PC-9 (cell line): ENCODE measurements around the gene IL12RB1. TPM values are rescaled to one million over a fixed set of nuclear protein-coding genes. Genes with fewer than 3 reads are reported as not detected.

Experiments
- BruUV-seq: library from RNA; stranded (reverse); fragments of 400-500 nt; replicated peaks from 2 replicates; lab custom pipeline; 2021; lab: Mats Ljungman, UMichigan
- CTCF ChIA-PET: fragments of 300-600 bp; sonication (Branson Sonifier 250); formaldehyde crosslinking; loops from one replicate; lab custom pipeline; 2022; ENCODE audit warnings: antibody characterized with exemption; lab: Charles Lee
- POLR2A ChIA-PET: fragments of 300-600 bp; sonication (Branson Sonifier 250); formaldehyde crosslinking; loops from one replicate; lab custom pipeline; 2022; ENCODE audit warnings: antibody characterized with exemption; ENCODE audit not compliant: unreplicated experiment; lab: Charles Lee
- DNase-seq, 2 experiments: peaks; one replicate each; pipeline versions ENCODE4 v3.0.0 to v3.0.0-alpha.2; 2015 to 2022; ENCODE audit warnings: mixed read lengths in 1 of 2
- H2AFZ ChIP-seq: fragments of 200-600 bp; sonication (generic); 2 replicates; pipeline ENCODE4 v1.8.1; 2017; ENCODE audit warnings: antibody characterized with exemption
- H3F3A ChIP-seq: fragments of 200-600 bp; sonication (generic); 2 replicates; pipeline ENCODE4 v1.8.1; 2017; ENCODE audit warnings: antibody characterized with exemption, mild to moderate bottlenecking, low read depth; ENCODE audit not compliant: insufficient read depth
- H3K27ac ChIP-seq: fragments of 200-600 bp; sonication (generic); 2 replicates; pipeline ENCODE4 v1.6.1; 2016; ENCODE audit warnings: mixed run types
- H3K27me3 ChIP-seq: fragments of 200-600 bp; sonication (generic); 2 replicates; pipeline ENCODE4 v1.6.1; 2016; ENCODE audit warnings: low read depth, mixed run types; ENCODE audit not compliant: insufficient read depth
- H3K36me3 ChIP-seq: fragments of 200-600 bp; sonication (generic); 2 replicates; pipeline ENCODE4 v1.6.1; 2016; ENCODE audit warnings: low read depth, mixed run types
- H3K4me1 ChIP-seq: fragments of 200-600 bp; sonication (generic); replicated peaks from 2 replicates; pipeline ENCODE4 v1.6.1; 2016; ENCODE audit warnings: mixed run types; ENCODE audit not compliant: insufficient read depth
- H3K4me2 ChIP-seq: fragments of 200-600 bp; sonication (generic); 2 replicates; pipeline ENCODE4 v1.6.1; 2017; ENCODE audit warnings: mixed run types
- H3K4me3 ChIP-seq: fragments of 200-600 bp; sonication (generic); 2 replicates; pipeline ENCODE4 v1.6.1; 2016; ENCODE audit warnings: mixed run types
- H3K79me2 ChIP-seq: fragments of 200-600 bp; sonication (generic); 2 replicates; pipeline ENCODE4 v1.6.1; 2017; ENCODE audit warnings: low read depth, mixed run types
- H3K9me2 ChIP-seq: fragments of 200-600 bp; sonication (generic); 2 replicates; pipeline ENCODE4 v1.8.1; 2017; ENCODE audit warnings: mild to moderate bottlenecking; ENCODE audit not compliant: insufficient read depth
- H3K9me3 ChIP-seq: fragments of 200-600 bp; sonication (generic); 2 replicates; pipeline ENCODE4 v1.8.1; 2016; ENCODE audit warnings: low read depth; ENCODE audit not compliant: insufficient read depth
- H4K20me1 ChIP-seq: fragments of 200-600 bp; sonication (generic); 2 replicates; pipeline ENCODE4 v1.8.1; 2017; ENCODE audit not compliant: insufficient read depth
- EZH2 ChIP-seq: fragments of 200-600 bp; sonication (generic); IDR thresholded peaks from 2 replicates; pipeline ENCODE4 v1.8.0; 2017; ENCODE audit warnings: antibody characterized with exemption, low read depth
- intact Hi-C: fragments of 100-400 bp; cut with micrococcal nuclease; formaldehyde crosslinking; loops from one replicate; pipeline ENCODE4 v1.10.0; 2022; ENCODE audit not compliant: unreplicated experiment
- total RNA-seq: library from RNA; stranded (reverse); gene quantifications from 2 replicates; pipeline ENCODE4 v1.2.3, GENCODE V29; 2021
- TF ChIP-seq, protein P1 (sequence below): fragments of 200-600 bp; sonication (generic); conservative IDR thresholded peaks from 2 replicates; pipeline ENCODE4 v1.6.1; 2017; ENCODE audit warnings: mixed run types, antibody characterized with exemption, mild to moderate bottlenecking, moderate library complexity

IL12RB1 gene
- total RNA-seq, 1 experiment from 2014 or later = 0.55 TPM

DNA sequence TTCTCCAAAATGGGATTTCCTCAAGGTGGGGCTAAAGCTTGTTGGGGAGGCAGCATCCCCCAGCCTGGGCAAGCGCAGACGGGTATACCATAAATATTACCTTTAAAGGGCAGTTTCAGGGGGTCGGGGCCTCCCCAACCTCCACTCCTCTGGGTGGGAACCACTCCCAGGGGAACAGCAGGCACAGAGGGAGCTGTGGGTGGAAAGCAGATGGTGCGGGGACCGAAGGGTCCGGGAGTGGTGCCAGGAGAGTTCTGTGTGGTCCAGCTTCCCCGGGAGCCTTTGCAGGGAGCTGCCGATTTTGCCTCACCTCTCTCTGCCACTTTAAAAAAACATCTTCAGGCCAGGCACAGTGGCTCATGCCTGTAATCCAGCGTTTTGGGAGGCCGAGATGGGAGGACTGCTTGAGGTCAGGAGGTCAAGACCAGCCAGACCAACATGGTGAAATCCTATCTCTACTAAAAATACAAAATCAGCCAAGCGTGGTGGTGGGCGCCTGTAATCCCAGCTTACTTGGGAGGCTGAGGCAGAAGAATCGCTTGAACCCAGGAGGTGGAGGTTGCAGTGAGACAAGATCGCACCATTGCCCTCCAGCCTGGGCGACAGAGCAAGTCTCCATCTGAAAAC, 16.3 kb upstream of the IL12RB1 start:
- H3K4me2 ChIP-seq = no peak overlapping the region
- H3F3A ChIP-seq = peaks cover 39% of the 10 kb centered on the region
- CTCF ChIA-PET = interaction anchor here (0.6 kb wide), 1 partner anchor 35 kb away, joined by 3 read pairs; no protein-coding TSS in a partner anchor
- H4K20me1 ChIP-seq = no peaks in the 10 kb centered on the region
- H3K9me3 ChIP-seq = no peaks in the 10 kb centered on the region
- H3K27me3 ChIP-seq = no peaks in the 10 kb centered on the region
- peak in 1 of 2 experiments; percentile 30 for DNase-seq
- no peak overlapping the region for H3K27ac ChIP-seq
- peaks cover 8% of the 10 kb centered on the region for H3K4me1 ChIP-seq
- intact Hi-C loops = no loop called here
- no peak overlapping the region for H3K4me3 ChIP-seq
- TSS peak; percentile 28 for BruUV-seq
- no peaks in the 10 kb centered on the region for H3K79me2 ChIP-seq
- H3K36me3 ChIP-seq = no peaks in the 10 kb centered on the region
- H3K9me2 ChIP-seq = no peaks in the 10 kb centered on the region
- TF ChIP-seq, protein P1, sequence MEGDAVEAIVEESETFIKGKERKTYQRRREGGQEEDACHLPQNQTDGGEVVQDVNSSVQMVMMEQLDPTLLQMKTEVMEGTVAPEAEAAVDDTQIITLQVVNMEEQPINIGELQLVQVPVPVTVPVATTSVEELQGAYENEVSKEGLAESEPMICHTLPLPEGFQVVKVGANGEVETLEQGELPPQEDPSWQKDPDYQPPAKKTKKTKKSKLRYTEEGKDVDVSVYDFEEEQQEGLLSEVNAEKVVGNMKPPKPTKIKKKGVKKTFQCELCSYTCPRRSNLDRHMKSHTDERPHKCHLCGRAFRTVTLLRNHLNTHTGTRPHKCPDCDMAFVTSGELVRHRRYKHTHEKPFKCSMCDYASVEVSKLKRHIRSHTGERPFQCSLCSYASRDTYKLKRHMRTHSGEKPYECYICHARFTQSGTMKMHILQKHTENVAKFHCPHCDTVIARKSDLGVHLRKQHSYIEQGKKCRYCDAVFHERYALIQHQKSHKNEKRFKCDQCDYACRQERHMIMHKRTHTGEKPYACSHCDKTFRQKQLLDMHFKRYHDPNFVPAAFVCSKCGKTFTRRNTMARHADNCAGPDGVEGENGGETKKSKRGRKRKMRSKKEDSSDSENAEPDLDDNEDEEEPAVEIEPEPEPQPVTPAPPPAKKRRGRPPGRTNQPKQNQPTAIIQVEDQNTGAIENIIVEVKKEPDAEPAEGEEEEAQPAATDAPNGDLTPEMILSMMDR = no peak
- TF ChIP-seq EZH2 = no peak
- POLR2A ChIA-PET = no interaction called here
- no peak overlapping the region for H2AFZ ChIP-seq

DNA sequence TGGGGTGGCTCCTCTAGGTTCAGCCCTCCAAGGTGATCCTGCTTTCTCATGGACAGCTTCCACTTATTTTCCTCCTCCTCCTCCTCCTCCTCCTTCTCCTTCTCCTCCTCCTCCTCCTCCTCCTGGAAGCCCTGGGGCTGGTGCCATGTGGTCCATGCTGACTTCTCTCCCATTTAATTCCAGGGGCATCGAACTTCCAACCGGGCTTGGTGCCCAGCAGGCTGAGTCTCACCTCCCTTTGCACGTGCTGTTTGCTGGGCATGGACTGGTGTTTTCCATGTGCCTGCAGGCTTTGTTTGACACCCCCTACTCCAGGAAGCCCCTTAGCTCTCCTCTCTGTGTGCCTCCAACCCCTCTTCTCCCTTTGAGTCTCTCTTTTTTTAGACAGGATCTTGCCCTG, 14.5 kb upstream of the IL12RB1 start:
- Histone ChIP-seq H3K9me2 (no peaks in the 10 kb centered on the region), H2AFZ (no peak overlapping the region), H3K4me3 (no peak overlapping the region), H3F3A (peaks cover 42% of the 10 kb centered on the region), H3K4me2 (no peak overlapping the region), H3K36me3 (no peaks in the 10 kb centered on the region), H3K4me1 (peaks cover 11% of the 10 kb centered on the region), H4K20me1 (no peaks in the 10 kb centered on the region), H3K9me3 (no peaks in the 10 kb centered on the region), H3K27me3 (no peaks in the 10 kb centered on the region), H3K27ac (no peak overlapping the region), H3K79me2 (no peaks in the 10 kb centered on the region)
- ChIA-PET CTCF (interaction anchor here (0.9 kb wide), 1 partner anchor 1069 kb away, joined by 8 read pairs; the partner anchor contains the start of gene MEF2B), POLR2A (no interaction called here)
- no TSS peak for BruUV-seq
- no peak for DNase-seq
- intact Hi-C loops = no loop called here
- TF ChIP-seq EZH2 = no peak
- TF ChIP-seq, protein P1 = no peak

DNA sequence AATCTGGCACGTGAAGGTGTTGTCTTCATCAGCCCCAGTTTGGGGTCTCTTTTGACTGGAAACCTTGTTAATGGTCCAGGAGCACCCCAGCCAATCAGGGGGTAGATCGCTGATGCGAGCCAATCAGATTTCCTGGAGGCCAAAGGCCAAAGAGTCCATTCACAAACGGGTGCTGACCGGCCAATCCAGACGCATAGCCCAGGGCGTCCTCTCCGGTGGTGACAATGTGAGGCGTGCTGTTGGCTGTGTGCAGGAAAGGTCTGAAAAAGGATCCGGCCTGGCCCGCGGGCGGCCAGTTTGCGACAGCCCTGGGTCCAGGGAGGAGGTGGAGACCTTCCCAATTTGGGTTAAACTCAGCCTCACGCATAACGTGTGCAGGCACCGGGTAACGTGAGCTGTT, 14.0 kb upstream of the IL12RB1 start:
- BruUV-seq = no TSS peak
- POLR2A ChIA-PET = no interaction called here

More for the DNA sequence above, 14.0 kb upstream of the IL12RB1 start:
- Histone ChIP-seq H3K27me3 (no peaks in the 10 kb centered on the region), H3F3A (peaks cover 48% of the 10 kb centered on the region), H3K9me3 (no peaks in the 10 kb centered on the region), H3K27ac (no peak overlapping the region), H3K4me2 (no peak overlapping the region), H3K36me3 (no peaks in the 10 kb centered on the region), H3K4me3 (no peak overlapping the region), H4K20me1 (no peaks in the 10 kb centered on the region), H3K79me2 (no peaks in the 10 kb centered on the region), H3K4me1 (peaks cover 11% of the 10 kb centered on the region), H2AFZ (no peak overlapping the region), H3K9me2 (no peaks in the 10 kb centered on the region)
- intact Hi-C loops = no loop called here
- CTCF ChIA-PET = interaction anchor here (0.9 kb wide), 1 partner anchor 1070 kb away, joined by 8 read pairs; the partner anchor contains the start of gene MEF2B
- DNase-seq = peak in 1 of 2 experiments; percentile 31
- TF ChIP-seq EZH2 = no peak
- TF ChIP-seq, protein P1 = no peak
